Astrocyte of the spinal cord (primary cell): ENCODE data around the gene USP43.

Experiments used
- DNase-seq: peaks from one replicate; pipeline ENCODE4 v3.0.0; 2011; ENCODE audit warnings: low read depth, low spot score
- H3K4me3 ChIP-seq: 2 replicates; pipeline ENCODE4 v1.5.1; 2011; ENCODE audit warnings: low read depth, mild to moderate bottlenecking, low read length, moderate library complexity
- CTCF ChIP-seq: IDR thresholded peaks from 2 replicates; pipeline ENCODE4 v1.5.1; 2012; ENCODE audit warnings: low read depth, mild to moderate bottlenecking, low read length, inconsistent platforms
- in situ Hi-C: cut with HindIII; loops from 2 replicates; pipeline ENCODE4 v1.10.0; 2017; ENCODE audit warnings: low sequenced_read_pairs

Gene USP43

GRCh38 chr17:9725575-9725974, 80.3 kb downstream of the USP43 start:
- no peak overlapping the region for H3K4me3 ChIP-seq
- peak; percentile 58 for TF ChIP-seq CTCF
- in situ Hi-C loops, result no loop called here
- DNase-seq, result peak; percentile 34

- H3K4me3 ChIP-seq, result no peak overlapping the region
- TF ChIP-seq CTCF, result no peak
- in situ Hi-C loops, result no loop called here
- DNase-seq, result no peak
Observed at GRCh38 chr17:9726291-9726690, 81.0 kb downstream of the USP43 start.

- no peak overlapping the region for H3K4me3 ChIP-seq
- in situ Hi-C loops, result no loop called here
- DNase-seq, result no peak
- no peak for TF ChIP-seq CTCF
Observed at GRCh38 chr17:9728005-9728404, 82.7 kb downstream of the USP43 start.

- TF ChIP-seq CTCF, result no peak
- no peak overlapping the region for H3K4me3 ChIP-seq
- no peak for DNase-seq
- in situ Hi-C loops, result no loop called here
Observed at GRCh38 chr17:9728564-9728963, 83.2 kb downstream of the USP43 start.

- in situ Hi-C loops, result no loop called here
- H3K4me3 ChIP-seq, result no peak overlapping the region
- TF ChIP-seq CTCF, result peak; percentile 100
- DNase-seq, result peak; percentile 55
Observed at GRCh38 chr17:9729034-9729650, 83.8 kb downstream of the USP43 start.

- in situ Hi-C loops, result no loop called here
- DNase-seq, result no peak
- no peak overlapping the region for H3K4me3 ChIP-seq
- TF ChIP-seq CTCF, result no peak
Observed at GRCh38 chr17:9729735-9730420, 84.6 kb downstream of the USP43 start.
